Measurements from ENCODE around the gene TNK2. TPM values are rescaled to one million over a fixed set of nuclear protein-coding genes. Genes with fewer than 3 reads are reported as not detected.
A peak's percentile ranks its signal among the peaks of the same experiment; 100 is the strongest.

The TNK2 gene
- total and polyA plus RNA-seq, 2 experiments from 2014 or later: 3.2 to 12.3 TPM

GRCh38 chr3:195860456-195860855 is 47.9 kb downstream of the TNK2 start:
- Histone ChIP-seq H3K9me3 (ENCODE audit: low read depth) (no peaks in the 10 kb centered on the region), H3K4me2 (ENCODE audit: unreplicated experiment) (no peak overlapping the region), H3K4me3 (no peak overlapping the region), H3K27me3 (replicated peaks; ENCODE audit: insufficient read depth) (no peaks in the 10 kb centered on the region), H3K9ac (no peak overlapping the region), H2AFZ (no peak overlapping the region), H3K36me3 (ENCODE audit: low read depth) (no peaks in the 10 kb centered on the region), H3K79me2 (ENCODE audit: insufficient read depth) (no peaks in the 10 kb centered on the region), H3F3A (ENCODE audit: insufficient read depth) (no peaks in the 10 kb centered on the region), H3K9me2 (ENCODE audit: insufficient read depth) (no peaks in the 10 kb centered on the region), H4K20me1 (ENCODE audit: insufficient read depth) (no peaks in the 10 kb centered on the region), H3K4me1 (ENCODE audit: insufficient read depth) (no peaks in the 10 kb centered on the region), H3K27ac (no peak overlapping the region)
- in situ Hi-C loops (cut with MboI): no loop called here
- no peak for DNase-seq
- WGBS, 2 experiments (ENCODE audit: low coverage in 1 of 2, low lambda C conversion rate in 2 of 2, missing lambda C conversion rate in 2 of 2): 82 to 85% methylated on average over 6 of the region's 6 CpGs
- no peak for TF ChIP-seq EZH2 (IDR thresholded peaks at IDR 0.05; ENCODE audit: insufficient read depth, poor library complexity, severe bottlenecking)
- TF ChIP-seq EZH2phosphoT487 (IDR thresholded peaks at IDR 0.05; ENCODE audit: insufficient read depth, low read depth): no peak

GRCh38 chr3:195859846-195860411 is 48.4 kb downstream of the TNK2 start:
- Histone ChIP-seq H3K9me3 (ENCODE audit: low read depth) (no peaks in the 10 kb centered on the region), H2AFZ (peak overlapping the region; percentile 76), H3K79me2 (ENCODE audit: insufficient read depth) (no peaks in the 10 kb centered on the region), H3K27me3 (replicated peaks; ENCODE audit: insufficient read depth) (no peaks in the 10 kb centered on the region), H3F3A (ENCODE audit: insufficient read depth) (no peaks in the 10 kb centered on the region), H3K9me2 (ENCODE audit: insufficient read depth) (no peaks in the 10 kb centered on the region), H3K4me3 (peak overlapping the region; percentile 59; the same call in 1 of the 2 replicates), H3K9ac (peak overlapping the region; percentile 13; the same call in 1 of the 2 replicates), H3K4me1 (ENCODE audit: insufficient read depth) (no peaks in the 10 kb centered on the region), H4K20me1 (ENCODE audit: insufficient read depth) (no peaks in the 10 kb centered on the region), H3K36me3 (ENCODE audit: low read depth) (no peaks in the 10 kb centered on the region), H3K4me2 (ENCODE audit: unreplicated experiment) (peak overlapping the region; percentile 86), H3K27ac (no peak overlapping the region)
- WGBS, 2 experiments (ENCODE audit: low coverage in 1 of 2, low lambda C conversion rate in 2 of 2, missing lambda C conversion rate in 2 of 2): 85 to 88% methylated on average over 23 of the region's 23 CpGs
- TF ChIP-seq EZH2phosphoT487 (IDR thresholded peaks at IDR 0.05; ENCODE audit: insufficient read depth, low read depth): no peak
- TF ChIP-seq EZH2 (IDR thresholded peaks at IDR 0.05; ENCODE audit: insufficient read depth, poor library complexity, severe bottlenecking): no peak
- in situ Hi-C loops (cut with MboI): no loop called here
- DNase-seq: no peak

GRCh38 chr3:195859061-195859845 is 49.1 kb downstream of the TNK2 start:
- H3K4me3 ChIP-seq: peak overlapping the region; percentile 59
- peak overlapping the region; percentile 86 for H3K4me2 ChIP-seq (ENCODE audit: unreplicated experiment)
- no peaks in the 10 kb centered on the region for H3K79me2 ChIP-seq (ENCODE audit: insufficient read depth)
- H2AFZ ChIP-seq: peak overlapping the region; percentile 76
- in situ Hi-C loops (cut with MboI): no loop called here
- no peaks in the 10 kb centered on the region for H3K27me3 ChIP-seq (replicated peaks; ENCODE audit: insufficient read depth)
- H3K9me2 ChIP-seq (ENCODE audit: insufficient read depth): no peaks in the 10 kb centered on the region
- H3K27ac ChIP-seq: no peak overlapping the region
- DNase-seq: peak; percentile 70
- H4K20me1 ChIP-seq (ENCODE audit: insufficient read depth): no peaks in the 10 kb centered on the region
- peak overlapping the region; percentile 13; the same call in 1 of the 2 replicates for H3K9ac ChIP-seq
- no peaks in the 10 kb centered on the region for H3K9me3 ChIP-seq (ENCODE audit: low read depth)
- H3F3A ChIP-seq (ENCODE audit: insufficient read depth): no peaks in the 10 kb centered on the region
- H3K4me1 ChIP-seq (ENCODE audit: insufficient read depth): no peaks in the 10 kb centered on the region
- WGBS, 2 experiments (ENCODE audit: low coverage in 1 of 2, low lambda C conversion rate in 2 of 2, missing lambda C conversion rate in 2 of 2): 12% methylated on average over 21 of the region's 21 CpGs
- no peak for TF ChIP-seq EZH2 (IDR thresholded peaks at IDR 0.05; ENCODE audit: insufficient read depth, poor library complexity, severe bottlenecking)
- no peak for TF ChIP-seq EZH2phosphoT487 (IDR thresholded peaks at IDR 0.05; ENCODE audit: insufficient read depth, low read depth)
- H3K36me3 ChIP-seq (ENCODE audit: low read depth): no peaks in the 10 kb centered on the region

- Histone ChIP-seq H4K20me1 (ENCODE audit: insufficient read depth) (no peaks in the 10 kb centered on the region), H3K27ac (no peak overlapping the region), H3K9ac (no peak overlapping the region), H3K36me3 (ENCODE audit: low read depth) (no peaks in the 10 kb centered on the region), H3K9me2 (ENCODE audit: insufficient read depth) (no peaks in the 10 kb centered on the region), H3K4me1 (ENCODE audit: insufficient read depth) (no peaks in the 10 kb centered on the region), H3K79me2 (ENCODE audit: insufficient read depth) (no peaks in the 10 kb centered on the region), H3K4me2 (ENCODE audit: unreplicated experiment) (no peak overlapping the region), H3K9me3 (ENCODE audit: low read depth) (no peaks in the 10 kb centered on the region), H2AFZ (no peak overlapping the region), H3F3A (ENCODE audit: insufficient read depth) (no peaks in the 10 kb centered on the region), H3K4me3 (no peak overlapping the region), H3K27me3 (replicated peaks; ENCODE audit: insufficient read depth) (no peaks in the 10 kb centered on the region)
- TF ChIP-seq EZH2phosphoT487 (IDR thresholded peaks at IDR 0.05; ENCODE audit: insufficient read depth, low read depth): no peak
- TF ChIP-seq EZH2 (IDR thresholded peaks at IDR 0.05; ENCODE audit: insufficient read depth, poor library complexity, severe bottlenecking): no peak
- no peak for DNase-seq
- WGBS, 2 experiments (ENCODE audit: low coverage in 1 of 2, low lambda C conversion rate in 2 of 2, missing lambda C conversion rate in 2 of 2): 76 to 81% methylated on average over 15 of the region's 15 CpGs
- in situ Hi-C loops (cut with MboI): no loop called here
Observed at GRCh38 chr3:195856410-195857084, 51.8 kb downstream of the TNK2 start.

All from GM23248 (cell line).